HEK293 (cell line): ENCODE measurements around the gene LPP.

Experiments used
- CTCF ChIA-PET: fragments of 350-600 bp; formaldehyde crosslinking; extraction: SDS; loops from one replicate; lab custom pipeline; 2021; ENCODE audit warnings: antibody characterized with exemption; lab: Yijun Ruan, JAX
- POLR2A ChIA-PET: fragments of 300-600 bp; formaldehyde crosslinking; extraction: SDS; loops from one replicate; lab custom pipeline; 2020; ENCODE audit warnings: antibody characterized with exemption, inconsistent platforms; lab: Yijun Ruan, JAX
- H3K27ac ChIP-seq: fragments of 200-500 bp; sonication (Bioruptor generic); 2 replicates; pipeline ENCODE4 v1.5.1; 2014; ENCODE audit warnings: low read depth, low read length, control low read depth, inconsistent platforms; ENCODE audit errors: extremely low read depth
- H3K36me3 ChIP-seq, 2 experiments: fragments of 200-500 bp in 1 of 2; sonication (Bioruptor generic) in 1 of 2; 1 replicate in 1 of 2; 2 replicates in 1 of 2; pipeline ENCODE4 v1.5.1; 2014 to 2017; ENCODE audit warnings: inconsistent platforms in 2 of 2, low read length in 2 of 2; ENCODE audit not compliant: control insufficient read depth in 2 of 2, insufficient read depth in 1 of 2
- H3K4me1 ChIP-seq: fragments of 200-500 bp; sonication (Bioruptor generic); 2 replicates; pipeline ENCODE4 v1.5.1; 2014; ENCODE audit warnings: mild to moderate bottlenecking, low read length, inconsistent platforms; ENCODE audit not compliant: control insufficient read depth, insufficient read depth
- H3K4me3 ChIP-seq: 2 replicates; pipeline ENCODE4 v1.5.1; 2011; ENCODE audit warnings: low read depth, mild to moderate bottlenecking, control low read depth, low read length, moderate library complexity
- H3K9me3 ChIP-seq: fragments of 200-500 bp; sonication (Bioruptor generic); 2 replicates; pipeline ENCODE4 v1.5.1; 2014; ENCODE audit warnings: low read depth, low read length, inconsistent platforms; ENCODE audit not compliant: control insufficient read depth, insufficient read depth
- HOXD13 ChIP-seq: sonication (generic); formaldehyde crosslinking; IDR thresholded peaks from 2 replicates; pipeline ENCODE4 v1.8.0; 2022; ENCODE audit warnings: missing genetic modification reagents, borderline replicate concordance
- KLF8 ChIP-seq: fragments of 450-650 bp; formaldehyde crosslinking; IDR thresholded peaks from 2 replicates; pipeline ENCODE4 v1.5.1; 2016; ENCODE audit warnings: missing biosample characterization, missing genetic modification characterization
- SCRT1 ChIP-seq: fragments of 450-650 bp; formaldehyde crosslinking; IDR thresholded peaks from 2 replicates; pipeline ENCODE4 v1.5.1; 2016; ENCODE audit warnings: missing biosample characterization, missing genetic modification characterization, borderline replicate concordance
- YY1 ChIP-seq: fragments of 450-650 bp; formaldehyde crosslinking; IDR thresholded peaks from 2 replicates; pipeline ENCODE4 v1.5.1; 2018; ENCODE audit warnings: missing biosample characterization, missing genetic modification characterization
- ZBTB17 ChIP-seq: fragments of 450-650 bp; formaldehyde crosslinking; IDR thresholded peaks from 2 replicates; pipeline ENCODE4 v1.5.1; 2016; ENCODE audit warnings: missing biosample characterization, missing genetic modification characterization
- ZBTB48 ChIP-seq: fragments of 450-650 bp; formaldehyde crosslinking; IDR thresholded peaks from 2 replicates; pipeline ENCODE4 v1.5.1; 2016; ENCODE audit warnings: missing biosample characterization, missing genetic modification characterization
- ZNF146 ChIP-seq: fragments of 450-650 bp; formaldehyde crosslinking; IDR thresholded peaks from 2 replicates; pipeline ENCODE4 v1.5.1; 2016; ENCODE audit warnings: missing biosample characterization, missing genetic modification characterization
- ZNF16 ChIP-seq: fragments of 450-650 bp; formaldehyde crosslinking; IDR thresholded peaks from 2 replicates; pipeline ENCODE4 v1.5.1; 2016; ENCODE audit warnings: low read depth, missing biosample characterization, missing genetic modification characterization
- ZNF169 ChIP-seq: fragments of 450-650 bp; formaldehyde crosslinking; IDR thresholded peaks from 2 replicates; pipeline ENCODE4 v1.5.1; 2016; ENCODE audit warnings: missing biosample characterization, missing genetic modification characterization
- ZNF184 ChIP-seq: fragments of 450-650 bp; IDR thresholded peaks from 2 replicates; pipeline ENCODE4 v1.5.1; 2018; ENCODE audit warnings: missing biosample characterization, mild to moderate bottlenecking, missing genetic modification characterization
- ZNF530 ChIP-seq: fragments of 450-650 bp; formaldehyde crosslinking; IDR thresholded peaks from 2 replicates; pipeline ENCODE4 v1.5.1; 2016; ENCODE audit warnings: low read depth, missing biosample characterization, missing genetic modification characterization
- ZNF596 ChIP-seq: fragments of 450-650 bp; IDR thresholded peaks from 2 replicates; pipeline ENCODE4 v1.5.0; 2018; ENCODE audit warnings: missing biosample characterization, mild to moderate bottlenecking, missing genetic modification characterization, moderate library complexity
- ZNF621 ChIP-seq: fragments of 450-650 bp; formaldehyde crosslinking; IDR thresholded peaks from 2 replicates; pipeline ENCODE4 v1.5.1; 2017; ENCODE audit warnings: missing biosample characterization, missing genetic modification characterization
- ZNF677 ChIP-seq: fragments of 450-650 bp; IDR thresholded peaks from 2 replicates; pipeline ENCODE4 v1.5.0; 2018; ENCODE audit warnings: missing biosample characterization, mild to moderate bottlenecking, missing genetic modification characterization, moderate library complexity
- TF ChIP-seq, protein P1 (sequence below): fragments of 450-650 bp; formaldehyde crosslinking; IDR thresholded peaks from 2 replicates; pipeline ENCODE4 v1.5.1; 2017; ENCODE audit warnings: missing biosample characterization, missing genetic modification characterization
- TF ChIP-seq, protein P2 (sequence below): fragments of 450-650 bp; formaldehyde crosslinking; IDR thresholded peaks from 2 replicates; pipeline ENCODE4 v1.5.1; 2016; ENCODE audit warnings: missing biosample characterization, missing genetic modification characterization, borderline replicate concordance
- TF ChIP-seq, protein P3 (sequence below): fragments of 450-650 bp; formaldehyde crosslinking; IDR thresholded peaks from 2 replicates; pipeline ENCODE4 v1.5.1; 2016; ENCODE audit warnings: missing biosample characterization, missing genetic modification characterization
- TF ChIP-seq, protein P4 (sequence below): fragments of 450-650 bp; formaldehyde crosslinking; IDR thresholded peaks from 2 replicates; pipeline ENCODE4 v1.5.1; 2016; ENCODE audit warnings: missing biosample characterization, missing genetic modification characterization
- TF ChIP-seq, protein P5 (sequence below): fragments of 450-650 bp; formaldehyde crosslinking; IDR thresholded peaks from 2 replicates; pipeline ENCODE4 v1.5.1; 2016; ENCODE audit warnings: missing biosample characterization, missing genetic modification characterization

The LPP gene

DNA sequence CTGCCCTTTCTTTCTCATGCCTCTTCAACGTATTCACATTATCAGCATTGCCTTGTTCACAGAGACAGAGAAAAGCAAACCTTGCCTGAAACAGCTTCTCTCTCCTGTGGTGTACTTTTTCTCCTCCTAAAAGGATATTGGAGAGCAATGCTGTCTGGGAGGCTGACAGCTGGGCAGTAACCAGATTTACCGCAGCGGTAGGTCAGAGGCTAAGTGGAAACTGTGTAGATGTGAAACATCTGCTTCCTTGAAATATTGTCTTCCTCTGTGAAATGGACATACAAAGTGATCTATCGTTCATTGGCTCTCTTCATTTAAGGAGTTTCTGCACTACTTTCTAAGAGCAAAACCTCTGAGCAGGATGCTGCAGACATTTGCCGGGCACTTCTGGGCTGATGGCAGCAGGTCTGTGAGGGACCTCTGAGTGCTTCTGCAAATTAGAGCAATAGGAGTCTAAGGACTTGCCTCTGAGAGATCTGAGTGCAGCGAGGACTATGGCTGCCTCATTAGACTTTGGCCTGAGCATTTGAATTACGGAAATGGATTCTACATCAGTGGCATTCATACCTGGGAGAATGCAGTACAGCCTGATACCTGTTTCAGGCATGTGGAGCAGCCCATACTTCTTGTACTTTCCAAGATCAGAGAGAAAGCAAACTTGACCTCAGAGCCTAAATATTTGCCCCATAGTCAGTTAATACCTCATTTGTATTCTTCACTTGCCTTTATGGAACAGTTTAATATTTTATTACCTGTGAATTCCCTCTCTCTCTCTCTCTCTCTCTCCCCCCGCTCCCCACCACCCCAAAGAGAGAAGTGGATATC lies 757.3 kb downstream of the LPP start:
- Histone ChIP-seq H3K27ac (no peak overlapping the region), H3K4me3 (no peak overlapping the region), H3K9me3 (no peaks in the 10 kb centered on the region), H3K4me1 (no peaks in the 10 kb centered on the region)
- POLR2A ChIA-PET: no interaction called here
- TF ChIP-seq, protein P1, sequence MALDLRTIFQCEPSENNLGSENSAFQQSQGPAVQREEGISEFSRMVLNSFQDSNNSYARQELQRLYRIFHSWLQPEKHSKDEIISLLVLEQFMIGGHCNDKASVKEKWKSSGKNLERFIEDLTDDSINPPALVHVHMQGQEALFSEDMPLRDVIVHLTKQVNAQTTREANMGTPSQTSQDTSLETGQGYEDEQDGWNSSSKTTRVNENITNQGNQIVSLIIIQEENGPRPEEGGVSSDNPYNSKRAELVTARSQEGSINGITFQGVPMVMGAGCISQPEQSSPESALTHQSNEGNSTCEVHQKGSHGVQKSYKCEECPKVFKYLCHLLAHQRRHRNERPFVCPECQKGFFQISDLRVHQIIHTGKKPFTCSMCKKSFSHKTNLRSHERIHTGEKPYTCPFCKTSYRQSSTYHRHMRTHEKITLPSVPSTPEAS (tag by site-specific recombination): no peak
- TF ChIP-seq SCRT1 (tag by site-specific recombination): no peak
- TF ChIP-seq, all 188 proteins: peak for 0
- CTCF ChIA-PET: no interaction called here
- no peaks in the 10 kb centered on the region for H3K36me3 ChIP-seq

DNA sequence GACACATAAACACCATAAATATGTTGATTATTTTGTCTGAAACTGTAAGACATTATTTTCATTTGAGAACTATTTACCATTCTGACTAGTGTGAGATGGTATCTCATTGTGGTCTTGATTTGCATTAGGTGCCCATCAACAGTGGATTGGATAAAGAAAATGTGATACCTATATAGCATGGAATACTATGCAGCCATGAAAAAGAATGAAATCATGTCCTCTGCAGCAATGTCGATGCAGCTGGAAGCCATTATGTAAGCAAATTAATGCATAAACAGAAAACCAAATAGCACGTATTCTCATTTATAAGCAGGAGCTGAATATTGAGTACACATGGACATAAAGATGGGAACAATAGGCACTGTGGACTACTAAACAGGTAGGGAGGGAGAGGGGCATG lies 759.1 kb downstream of the LPP start:
- H3K4me3 ChIP-seq: no peak overlapping the region
- no peaks in the 10 kb centered on the region for H3K36me3 ChIP-seq
- no peaks in the 10 kb centered on the region for H3K9me3 ChIP-seq
- H3K27ac ChIP-seq: no peak overlapping the region
- H3K4me1 ChIP-seq: no peaks in the 10 kb centered on the region
- POLR2A ChIA-PET: no interaction called here
- CTCF ChIA-PET: no interaction called here
- TF ChIP-seq ZNF677 (no peak), ZNF184 (no peak), ZBTB17 (tag by site-specific recombination) (no peak), ZNF146 (peak; percentile 95), ZBTB48 (tag by site-specific recombination) (no peak), ZNF169 (tag by site-specific recombination) (no peak), ZNF596 (tag by site-specific recombination) (no peak), KLF8 (tag by site-specific recombination) (no peak), HOXD13 (CRISPR knock-in tag) (no peak), ZNF621 (tag by site-specific recombination) (no peak), ZNF530 (tag by site-specific recombination) (no peak), ZNF16 (no peak), YY1 (tag by site-specific recombination) (no peak)
- TF ChIP-seq, protein P2, sequence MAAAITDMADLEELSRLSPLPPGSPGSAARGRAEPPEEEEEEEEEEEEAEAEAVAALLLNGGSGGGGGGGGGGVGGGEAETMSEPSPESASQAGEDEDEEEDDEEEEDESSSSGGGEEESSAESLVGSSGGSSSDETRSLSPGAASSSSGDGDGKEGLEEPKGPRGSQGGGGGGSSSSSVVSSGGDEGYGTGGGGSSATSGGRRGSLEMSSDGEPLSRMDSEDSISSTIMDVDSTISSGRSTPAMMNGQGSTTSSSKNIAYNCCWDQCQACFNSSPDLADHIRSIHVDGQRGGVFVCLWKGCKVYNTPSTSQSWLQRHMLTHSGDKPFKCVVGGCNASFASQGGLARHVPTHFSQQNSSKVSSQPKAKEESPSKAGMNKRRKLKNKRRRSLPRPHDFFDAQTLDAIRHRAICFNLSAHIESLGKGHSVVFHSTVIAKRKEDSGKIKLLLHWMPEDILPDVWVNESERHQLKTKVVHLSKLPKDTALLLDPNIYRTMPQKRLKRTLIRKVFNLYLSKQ (tag by site-specific recombination): no peak
- TF ChIP-seq, protein P3, sequence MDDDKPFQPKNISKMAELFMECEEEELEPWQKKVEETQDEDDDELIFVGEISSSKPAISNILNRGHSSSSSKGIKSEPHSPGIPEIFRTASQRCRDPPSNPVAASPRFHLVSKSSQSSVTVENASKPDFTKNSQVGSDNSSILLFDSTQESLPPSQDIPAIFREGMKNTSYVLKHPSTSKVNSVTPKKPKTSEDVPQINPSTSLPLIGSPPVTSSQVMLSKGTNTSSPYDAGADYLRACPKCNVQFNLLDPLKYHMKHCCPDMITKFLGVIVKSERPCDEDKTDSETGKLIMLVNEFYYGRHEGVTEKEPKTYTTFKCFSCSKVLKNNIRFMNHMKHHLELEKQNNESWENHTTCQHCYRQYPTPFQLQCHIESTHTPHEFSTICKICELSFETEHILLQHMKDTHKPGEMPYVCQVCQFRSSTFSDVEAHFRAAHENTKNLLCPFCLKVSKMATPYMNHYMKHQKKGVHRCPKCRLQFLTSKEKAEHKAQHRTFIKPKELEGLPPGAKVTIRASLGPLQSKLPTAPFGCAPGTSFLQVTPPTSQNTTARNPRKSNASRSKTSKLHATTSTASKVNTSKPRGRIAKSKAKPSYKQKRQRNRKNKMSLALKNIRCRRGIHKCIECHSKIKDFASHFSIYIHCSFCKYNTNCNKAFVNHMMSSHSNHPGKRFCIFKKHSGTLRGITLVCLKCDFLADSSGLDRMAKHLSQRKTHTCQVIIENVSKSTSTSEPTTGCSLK: no peak
- TF ChIP-seq, protein P4, sequence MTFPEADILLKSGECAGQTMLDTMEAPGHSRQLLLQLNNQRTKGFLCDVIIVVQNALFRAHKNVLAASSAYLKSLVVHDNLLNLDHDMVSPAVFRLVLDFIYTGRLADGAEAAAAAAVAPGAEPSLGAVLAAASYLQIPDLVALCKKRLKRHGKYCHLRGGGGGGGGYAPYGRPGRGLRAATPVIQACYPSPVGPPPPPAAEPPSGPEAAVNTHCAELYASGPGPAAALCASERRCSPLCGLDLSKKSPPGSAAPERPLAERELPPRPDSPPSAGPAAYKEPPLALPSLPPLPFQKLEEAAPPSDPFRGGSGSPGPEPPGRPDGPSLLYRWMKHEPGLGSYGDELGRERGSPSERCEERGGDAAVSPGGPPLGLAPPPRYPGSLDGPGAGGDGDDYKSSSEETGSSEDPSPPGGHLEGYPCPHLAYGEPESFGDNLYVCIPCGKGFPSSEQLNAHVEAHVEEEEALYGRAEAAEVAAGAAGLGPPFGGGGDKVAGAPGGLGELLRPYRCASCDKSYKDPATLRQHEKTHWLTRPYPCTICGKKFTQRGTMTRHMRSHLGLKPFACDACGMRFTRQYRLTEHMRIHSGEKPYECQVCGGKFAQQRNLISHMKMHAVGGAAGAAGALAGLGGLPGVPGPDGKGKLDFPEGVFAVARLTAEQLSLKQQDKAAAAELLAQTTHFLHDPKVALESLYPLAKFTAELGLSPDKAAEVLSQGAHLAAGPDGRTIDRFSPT: no peak
- TF ChIP-seq, protein P5, sequence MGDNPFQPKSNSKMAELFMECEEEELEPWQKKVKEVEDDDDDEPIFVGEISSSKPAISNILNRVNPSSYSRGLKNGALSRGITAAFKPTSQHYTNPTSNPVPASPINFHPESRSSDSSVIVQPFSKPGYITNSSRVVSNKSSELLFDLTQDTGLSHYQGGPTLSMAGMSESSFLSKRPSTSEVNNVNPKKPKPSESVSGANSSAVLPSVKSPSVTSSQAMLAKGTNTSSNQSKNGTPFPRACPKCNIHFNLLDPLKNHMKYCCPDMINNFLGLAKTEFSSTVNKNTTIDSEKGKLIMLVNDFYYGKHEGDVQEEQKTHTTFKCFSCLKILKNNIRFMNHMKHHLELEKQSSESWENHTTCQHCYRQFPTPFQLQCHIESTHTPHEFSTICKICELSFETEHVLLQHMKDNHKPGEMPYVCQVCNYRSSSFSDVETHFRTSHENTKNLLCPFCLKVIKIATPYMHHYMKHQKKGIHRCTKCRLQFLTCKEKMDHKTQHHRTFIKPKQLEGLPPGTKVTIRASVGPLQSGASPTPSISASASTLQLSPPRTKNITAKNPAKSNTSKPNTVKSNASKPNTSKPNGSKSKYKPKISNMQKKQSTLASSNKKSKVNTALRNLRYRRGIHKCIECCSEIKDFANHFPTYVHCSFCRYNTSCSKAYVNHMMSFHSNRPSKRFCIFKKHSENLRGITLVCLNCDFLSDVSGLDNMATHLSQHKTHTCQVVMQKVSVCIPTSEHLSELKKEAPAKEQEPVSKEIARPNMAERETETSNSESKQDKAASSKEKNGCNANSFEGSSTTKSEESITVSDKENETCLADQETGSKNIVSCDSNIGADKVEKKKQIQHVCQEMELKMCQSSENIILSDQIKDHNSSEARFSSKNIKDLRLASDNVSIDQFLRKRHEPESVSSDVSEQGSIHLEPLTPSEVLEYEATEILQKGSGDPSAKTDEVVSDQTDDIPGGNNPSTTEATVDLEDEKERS (tag by site-specific recombination): 0 out of 2 replicates have a peak, but pooled peaks have one; percentile 17
